H9 (cell line): ENCODE measurements around the gene SCO2. TPM values are rescaled to one million over a fixed set of nuclear protein-coding genes. Genes with fewer than 3 reads are reported as not detected.
A peak's percentile ranks its signal among the peaks of the same experiment; 100 is the strongest.

ENCODE experiments used
- DNase-seq: peaks from one replicate; pipeline ENCODE4 v3.0.0-alpha.2; 2017
- H2AFZ ChIP-seq: one replicate; pipeline ENCODE4 v1.6.1; 2013; ENCODE audit warnings: mild to moderate bottlenecking, low read length, control low read depth, moderate library complexity
- H2AK5ac ChIP-seq: 2 replicates; pipeline ENCODE4 v1.6.1; 2013; ENCODE audit warnings: low read length, control low read depth, mixed read lengths; ENCODE audit not compliant: insufficient read length
- H2BK120ac ChIP-seq: one replicate; pipeline ENCODE4 v1.6.1; 2013; ENCODE audit warnings: low read depth, mild to moderate bottlenecking, low read length, control low read depth, inconsistent platforms; ENCODE audit not compliant: poor library complexity, severe bottlenecking
- H2BK12ac ChIP-seq: 2 replicates; pipeline ENCODE4 v1.6.1; 2013; ENCODE audit warnings: low read length, control low read depth, mixed read lengths, low read depth; ENCODE audit not compliant: insufficient read length
- H2BK15ac ChIP-seq: 2 replicates; pipeline ENCODE4 v1.6.1; 2013; ENCODE audit warnings: low read depth, low read length, control low read depth
- H2BK20ac ChIP-seq: one replicate; pipeline ENCODE4 v1.6.1; 2013; ENCODE audit warnings: low read depth, mild to moderate bottlenecking, low read length, control low read depth, inconsistent platforms; ENCODE audit not compliant: poor library complexity, severe bottlenecking
- H2BK5ac ChIP-seq: 2 replicates; pipeline ENCODE4 v1.6.1; 2013; ENCODE audit warnings: low read length, control low read depth, mixed read lengths; ENCODE audit not compliant: insufficient read length
- H3K14ac ChIP-seq: 2 replicates; pipeline ENCODE4 v1.6.1; 2013; ENCODE audit warnings: low read length, control low read depth; ENCODE audit not compliant: insufficient read depth
- H3K18ac ChIP-seq: 2 replicates; pipeline ENCODE4 v1.6.1; 2013; ENCODE audit warnings: low read depth, mild to moderate bottlenecking, mixed read lengths, low read length, control low read depth; ENCODE audit not compliant: insufficient read length
- H3K23ac ChIP-seq: 2 replicates; pipeline ENCODE4 v1.6.1; 2013; ENCODE audit warnings: low read length, control low read depth, mixed read lengths, low read depth; ENCODE audit not compliant: insufficient read length
- H3K23me2 ChIP-seq: 2 replicates; pipeline ENCODE4 v1.6.1; 2013; ENCODE audit warnings: low read depth, mild to moderate bottlenecking, mixed read lengths, low read length, control low read depth; ENCODE audit not compliant: insufficient read length, poor library complexity, severe bottlenecking
- H3K27ac ChIP-seq: 2 replicates; pipeline ENCODE4 v1.5.1; 2013; ENCODE audit warnings: low read length, control low read depth, mixed read lengths, low read depth; ENCODE audit not compliant: insufficient read length
- H3K27me3 ChIP-seq: 2 replicates; pipeline ENCODE4 v1.6.1; 2013; ENCODE audit warnings: low read length, control low read depth, inconsistent platforms; ENCODE audit not compliant: insufficient read depth
- H3K4ac ChIP-seq: 2 replicates; pipeline ENCODE4 v1.6.1; 2013; ENCODE audit warnings: low read depth, mild to moderate bottlenecking, control low read depth, inconsistent platforms, low read length, moderate library complexity
- H3K4me1 ChIP-seq: 2 replicates; pipeline ENCODE4 v1.6.1; 2013; ENCODE audit warnings: low read length, control low read depth, inconsistent platforms; ENCODE audit not compliant: insufficient read depth
- H3K4me2 ChIP-seq: 2 replicates; pipeline ENCODE4 v1.6.1; 2013; ENCODE audit warnings: low read length, control low read depth, mixed read lengths; ENCODE audit not compliant: insufficient read length, insufficient read depth
- H3K56ac ChIP-seq: 2 replicates; pipeline ENCODE4 v1.6.1; 2013; ENCODE audit warnings: low read depth, mild to moderate bottlenecking, mixed read lengths, low read length, control low read depth; ENCODE audit not compliant: insufficient read length
- H3K79me1 ChIP-seq: 2 replicates; pipeline ENCODE4 v1.6.1; 2013; ENCODE audit warnings: low read depth, mild to moderate bottlenecking, moderate library complexity, low read length, control low read depth, inconsistent platforms; ENCODE audit not compliant: insufficient read depth, poor library complexity, severe bottlenecking
- H3K79me2 ChIP-seq: 2 replicates; pipeline ENCODE4 v1.6.1; 2013; ENCODE audit warnings: low read length, control low read depth, inconsistent platforms; ENCODE audit not compliant: insufficient read depth
- H3K9ac ChIP-seq: 2 replicates; pipeline ENCODE4 v1.6.1; 2013; ENCODE audit warnings: low read length, control low read depth, mixed read lengths; ENCODE audit not compliant: insufficient read length; ENCODE audit errors: extremely low read depth
- H3K9me3 ChIP-seq: one replicate; pipeline ENCODE4 v1.6.1; 2013; ENCODE audit warnings: low read depth, low read length, inconsistent platforms; ENCODE audit not compliant: control insufficient read depth
- H3T11ph ChIP-seq: one replicate; pipeline ENCODE4 v1.6.1; 2013; ENCODE audit warnings: mild to moderate bottlenecking, low read length, control low read depth, inconsistent platforms
- H4K20me1 ChIP-seq: one replicate; pipeline ENCODE4 v1.6.1; 2013; ENCODE audit not compliant: control insufficient read depth, insufficient read length, insufficient read depth
- H4K5ac ChIP-seq: 2 replicates; pipeline ENCODE4 v1.6.1; 2013; ENCODE audit warnings: low read depth, mild to moderate bottlenecking, mixed read lengths, low read length, control low read depth; ENCODE audit not compliant: insufficient read length
- H4K8ac ChIP-seq: replicated peaks from 2 replicates; pipeline ENCODE4 v1.6.1; 2013; ENCODE audit warnings: low read length, control low read depth, mixed read lengths, low read depth; ENCODE audit not compliant: insufficient read length
- H4K91ac ChIP-seq: 2 replicates; pipeline ENCODE4 v1.6.1; 2013; ENCODE audit warnings: low read depth, mild to moderate bottlenecking, moderate library complexity, mixed read lengths, low read length, control low read depth; ENCODE audit not compliant: insufficient read length
- H3K27ac Mint-ChIP-seq, 3 experiments: 2 replicates in 2 of 3; 3 replicates in 1 of 3; pipeline ENCODE4 v1.8.0; 2020 to 2021; ENCODE audit warnings: mixed read lengths in 3 of 3, mild to moderate bottlenecking in 1 of 3, moderate library complexity in 1 of 3
- H3K27me3 Mint-ChIP-seq: 2 replicates; pipeline ENCODE4 v1.8.0; 2021; ENCODE audit warnings: low read depth, mild to moderate bottlenecking, moderate library complexity, mixed read lengths
- H3K36me3 Mint-ChIP-seq, 3 experiments: 2 replicates in 2 of 3; 3 replicates in 1 of 3; pipeline ENCODE4 v1.8.0; 2020 to 2021; ENCODE audit warnings: low read depth in 3 of 3, mixed read lengths in 3 of 3; ENCODE audit not compliant: insufficient read depth in 1 of 3
- H3K4me1 Mint-ChIP-seq, 2 experiments: 2 replicates each; pipeline ENCODE4 v1.8.0; 2020; ENCODE audit warnings: mixed read lengths in 2 of 2
- H3K4me3 Mint-ChIP-seq, 2 experiments: 2 replicates in 1 of 2; 3 replicates in 1 of 2; pipeline ENCODE4 v1.8.0; 2020 to 2021; ENCODE audit warnings: mild to moderate bottlenecking in 2 of 2, mixed read lengths in 2 of 2, moderate library complexity in 1 of 2
- H3K9me3 Mint-ChIP-seq, 2 experiments: 2 replicates in 1 of 2; 3 replicates in 1 of 2; pipeline ENCODE4 v1.8.0; 2020; ENCODE audit warnings: mild to moderate bottlenecking in 2 of 2, mixed read lengths in 2 of 2, moderate library complexity in 1 of 2
- CTCF ChIP-seq: fragments of 200-600 bp; sonication (generic); conservative IDR thresholded peaks from 3 replicates; pipeline ENCODE4 v1.8.0; 2021; ENCODE audit warnings: antibody characterized with exemption, mild to moderate bottlenecking
- WGBS: extraction: QIAGEN DNeasy Blood & Tissue Kit; methylation state at CpG from one replicate; pipeline ENCODE4 v1.1.7; 2013; ENCODE audit warnings: missing lambda C conversion rate, low lambda C conversion rate, mixed read lengths; ENCODE audit not compliant: insufficient read length; ENCODE audit errors: extremely low coverage; 5-methylcytosine and 5-hydroxymethylcytosine counted together
- total RNA-seq: library from RNA; stranded (reverse); gene quantifications from 2 replicates; pipeline ENCODE4 v1.2.1, GENCODE V29; 2021

SCO2 gene
- total RNA-seq, 1 experiment from 2014 or later: 3.3 TPM

GRCh38 chr22:50567721-50568252 is 42.4 kb upstream of the SCO2 start:
- Histone ChIP-seq H3K4me1 (no peaks in the 10 kb centered on the region), H4K5ac (no peak overlapping the region), H4K91ac (no peak overlapping the region), H3K56ac (no peak overlapping the region), H2BK20ac (no peak overlapping the region), H4K20me1 (no peaks in the 10 kb centered on the region), H3K18ac (no peak overlapping the region), H3K9ac (no peak overlapping the region), H2BK15ac (no peak overlapping the region), H3K27ac (no peak overlapping the region), H4K8ac (no peak overlapping the region), H2AK5ac (no peak overlapping the region), H3K23ac (no peak overlapping the region), H3K9me3 (no peaks in the 10 kb centered on the region), H3K4me2 (no peak overlapping the region), H2BK12ac (no peak overlapping the region), H3K4ac (no peak overlapping the region), H2BK5ac (no peak overlapping the region), H2BK120ac (no peak overlapping the region), H3T11ph (no peak overlapping the region), H3K14ac (no peak overlapping the region), H3K27me3 (no peaks in the 10 kb centered on the region), H3K79me1 (no peaks in the 10 kb centered on the region), H3K23me2 (no peaks in the 10 kb centered on the region), H3K79me2 (no peaks in the 10 kb centered on the region), H2AFZ (no peak overlapping the region)
- Mint-ChIP-seq H3K27ac (peak overlapping the region in 1 of 3 experiments; percentile 53; a peak in 1 of 7 replicates), H3K36me3 (peaks cover 13 to 52% (median 49%) of the 10 kb centered on the region in 3 experiments; a peak in 6 of 7 replicates), H3K9me3 (no peaks in the 10 kb centered on the region), H3K27me3 (peaks cover 15% of the 10 kb centered on the region), H3K4me1 (peaks cover 5 to 6% of the 10 kb centered on the region in 2 experiments; a peak in 3 of 4 replicates), H3K4me3 (no peak overlapping the region)
- TF ChIP-seq CTCF: no peak
- DNase-seq: no peak
- no CpG with 5 or more reads among the region's 7 CpGs for WGBS
